GM12878 (cell line): ENCODE results near the gene MEX3C.

Experiments used
- CTCF ChIP-seq, 3 experiments: IDR thresholded peaks in 2 of 3; conservative IDR thresholded peaks in 1 of 3; 2 replicates each; pipeline ENCODE4 v1.5.1; 2011; ENCODE audit warnings: low read depth in 3 of 3, low read length in 3 of 3, mild to moderate bottlenecking in 3 of 3, control low read depth in 2 of 3, moderate library complexity in 2 of 3, inconsistent platforms in 1 of 3, mixed read lengths in 1 of 3; ENCODE audit not compliant: control insufficient read depth in 2 of 3, insufficient read depth in 1 of 3; ENCODE audit errors: extremely low read depth in 1 of 3
- HCFC1 ChIP-seq: fragments of 150-350 bp; IDR thresholded peaks from 2 replicates; pipeline ENCODE4 v1.6.1; 2014; ENCODE audit warnings: low read length
- MTA3 ChIP-seq: IDR thresholded peaks from 2 replicates; pipeline ENCODE4 v1.6.1; 2012; ENCODE audit warnings: low read length, inconsistent platforms, borderline replicate concordance
- NRF1 ChIP-seq: conservative IDR thresholded peaks from 2 replicates; pipeline ENCODE4 v1.6.1; 2011; ENCODE audit warnings: mild to moderate bottlenecking, low read depth, low read length, improper control_type of control experiment
- PAX8 ChIP-seq: fragments of 450-650 bp; IDR thresholded peaks from 2 replicates; pipeline ENCODE4 v1.6.1; 2017; ENCODE audit warnings: mild to moderate bottlenecking, moderate library complexity
- POLR2A ChIP-seq: IDR thresholded peaks from 2 replicates; pipeline ENCODE4 v1.6.1; 2011; ENCODE audit warnings: low read depth, mild to moderate bottlenecking, low read length
- POLR2AphosphoS5 ChIP-seq: IDR thresholded peaks from 2 replicates; pipeline ENCODE4 v1.6.1; 2011; ENCODE audit warnings: mild to moderate bottlenecking, low read length, inconsistent platforms
- RAD21 ChIP-seq: IDR thresholded peaks from 2 replicates; pipeline ENCODE4 v1.6.1; 2011; ENCODE audit warnings: mild to moderate bottlenecking, low read depth, low read length, moderate library complexity; ENCODE audit not compliant: insufficient read depth
- SP1 ChIP-seq: IDR thresholded peaks from one replicate; pipeline ENCODE4 v1.6.1; 2011; ENCODE audit warnings: low read depth, low read length
- ZNF687 ChIP-seq: fragments of 450-650 bp; IDR thresholded peaks from 2 replicates; pipeline ENCODE4 v1.6.1; 2017; ENCODE audit warnings: mild to moderate bottlenecking, moderate library complexity
- ZZZ3 ChIP-seq: IDR thresholded peaks from 2 replicates; pipeline ENCODE4 v1.6.1; 2011; ENCODE audit warnings: low read depth; ENCODE audit not compliant: control insufficient read depth, insufficient read length

GRCh38 chr18:51154431-51155063 lies 42.9 kb downstream of the MEX3C start:
- TF ChIP-seq POLR2A: no peak
- TF ChIP-seq ZNF687: no peak
- TF ChIP-seq NRF1: no peak
- no peak for TF ChIP-seq ZZZ3
- TF ChIP-seq SP1: no peak
- TF ChIP-seq CTCF (IDR thresholded peaks at IDR 0.05 in 2 of 3, conservative IDR thresholded peaks at IDR 0.05 in 1 of 3; ENCODE audit: control insufficient read depth in 2 of 3, extremely low read depth in 1 of 3, insufficient read depth in 1 of 3, low read depth in 3 of 3, low read length in 3 of 3): no peak
- TF ChIP-seq MTA3: no peak
- no peak for TF ChIP-seq POLR2AphosphoS5
- no peak for TF ChIP-seq HCFC1
- no peak for TF ChIP-seq PAX8
- TF ChIP-seq RAD21: no peak
